Stimulated activated CD4-positive, alpha-beta T cell treated with anti-CD3 and anti-CD28 coated beads, Interleukin-2, amount 100 ng/mL, for 4 hours (primary cell): ENCODE measurements around the gene TBX10.
"Not testable (repeated sequence)": the region's sequence is repeated elsewhere in the genome, so short reads cannot be mapped to it uniquely, and the experiment has no call there.

Experiments
- DNase-seq: peaks from one replicate; pipeline ENCODE4 v3.0.0-alpha.2; 2020; ENCODE audit warnings: low read depth

TBX10 gene

GRCh38 chr11:67645521-67646461 is 6.2 kb upstream of the TBX10 start:
- DNase-seq = no peak

- DNase-seq = no peak
Observed at GRCh38 chr11:67644472-67645418, 5.2 kb upstream of the TBX10 start.

- DNase-seq = no peak
Observed at GRCh38 chr11:67644042-67644441, 4.5 kb upstream of the TBX10 start.

- DNase-seq = no peak
Observed at GRCh38 chr11:67642173-67643120, 2.9 kb upstream of the TBX10 start.

GRCh38 chr11:67641338-67642172 is 2.0 kb upstream of the TBX10 start:
- DNase-seq = no peak

DNA sequence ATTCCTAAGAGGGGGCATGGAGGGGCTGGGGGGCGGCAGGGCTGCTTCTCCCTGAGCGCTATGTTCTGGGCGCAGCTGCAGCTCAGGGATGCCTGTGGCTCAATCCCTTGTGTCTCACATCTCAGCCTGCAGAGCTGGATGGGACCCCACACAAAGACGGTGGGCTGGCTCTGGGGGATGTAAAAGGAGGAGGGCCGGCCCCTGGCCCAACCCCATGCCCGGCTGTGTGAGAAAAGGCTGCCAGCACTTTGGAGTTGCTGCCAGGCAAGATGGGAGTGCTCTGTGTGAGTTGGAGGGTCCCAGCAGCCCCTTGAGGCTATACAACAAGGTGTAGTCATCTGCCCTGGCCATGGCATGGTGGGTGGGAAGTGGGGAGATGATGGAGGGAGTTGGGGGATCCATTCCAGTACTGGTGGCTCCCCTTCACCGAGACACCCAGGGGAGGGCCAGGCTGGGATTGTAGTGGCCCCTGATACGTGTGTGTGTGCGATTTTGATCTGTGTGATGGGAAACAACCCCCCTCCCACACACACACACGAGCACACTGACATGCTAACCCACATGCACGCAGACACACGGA is 1.3 kb upstream of the TBX10 start:
- no peak for DNase-seq

- DNase-seq = peak; percentile 38
Observed at GRCh38 chr11:67640021-67640757, 626 bp upstream of the TBX10 start.

- DNase-seq = no peak
Observed at GRCh38 chr11:67638535-67639437, 777 bp downstream of the TBX10 start.

- not testable (repeated sequence) for DNase-seq
Observed at GRCh38 chr11:67637441-67637840, 2.1 kb downstream of the TBX10 start.

DNA sequence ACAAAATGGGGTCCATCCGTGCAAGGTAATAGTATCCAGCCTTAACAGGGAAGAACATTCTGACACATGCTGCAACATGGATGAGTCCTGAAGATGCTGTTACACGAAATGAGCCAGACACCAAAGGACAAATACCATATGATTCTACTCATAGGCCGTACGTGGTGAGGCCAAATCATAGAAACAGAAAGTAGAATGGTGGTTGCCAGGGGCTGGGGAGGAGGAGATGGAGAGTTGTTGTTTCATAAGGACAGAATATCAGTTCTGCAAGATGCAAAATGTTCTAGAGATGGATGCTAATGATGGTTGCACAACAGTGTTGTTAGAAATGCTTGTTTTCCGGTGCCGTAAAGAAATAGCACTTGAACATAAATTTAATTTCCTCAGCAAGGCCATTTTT is 2.6 kb downstream of the TBX10 start:
- DNase-seq = no peak

DNA sequence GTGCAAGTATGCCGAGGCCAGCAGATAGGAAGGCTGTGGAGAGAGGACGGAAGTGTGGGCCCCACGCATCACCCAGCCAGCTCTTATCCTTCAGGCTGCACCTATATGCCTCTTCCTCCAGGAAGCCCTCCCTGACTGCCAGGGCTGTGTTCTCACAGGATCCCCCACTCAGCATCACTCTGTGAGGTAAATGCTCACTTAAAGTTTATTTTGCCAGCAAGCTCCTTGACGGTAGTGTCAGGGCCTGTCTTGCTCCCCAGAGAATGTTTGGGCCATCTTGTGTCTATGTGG is 4.4 kb downstream of the TBX10 start:
- DNase-seq = no peak

- DNase-seq = no peak
Observed at GRCh38 chr11:67634366-67635230, 5.0 kb downstream of the TBX10 start.

GRCh38 chr11:67633758-67634365 is 5.7 kb downstream of the TBX10 start:
- DNase-seq = no peak

DNA sequence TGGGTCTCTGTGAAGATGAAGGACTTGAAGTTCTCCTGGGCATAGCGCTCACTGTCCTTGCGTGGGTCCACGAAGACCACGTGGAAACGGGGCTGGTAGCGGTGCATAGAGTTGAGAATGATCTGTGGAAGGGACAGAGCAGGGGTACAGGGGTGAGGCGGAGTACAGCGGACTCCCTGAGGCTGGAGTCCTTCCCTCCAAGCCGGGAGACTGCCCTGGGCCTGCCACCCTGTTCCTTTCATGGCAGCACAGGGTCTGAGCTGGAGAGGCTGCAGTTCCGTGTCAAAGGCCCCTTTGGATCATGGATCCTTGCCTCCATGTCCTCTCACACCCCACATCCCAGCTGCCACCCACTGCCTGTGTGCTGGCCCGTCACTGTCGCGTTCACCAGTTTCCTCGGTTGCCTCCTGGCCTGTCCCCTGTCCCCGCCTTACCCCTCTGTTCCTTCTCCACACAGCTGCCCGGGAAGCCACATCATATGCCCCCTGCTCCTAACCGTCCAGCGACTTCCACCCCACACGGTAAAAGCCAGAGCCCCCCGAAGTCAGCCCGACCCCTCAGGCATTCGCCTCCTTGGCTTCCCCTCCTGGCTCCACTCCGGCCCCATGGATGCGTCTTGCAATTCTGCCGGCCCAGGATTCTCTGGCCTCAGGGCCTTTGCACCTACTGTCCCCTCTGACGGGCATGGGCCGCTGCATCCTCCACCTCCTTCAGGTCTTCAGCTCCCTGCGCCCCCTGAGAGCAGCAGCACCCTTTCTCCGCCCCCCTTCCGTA is 6.4 kb downstream of the TBX10 start:
- DNase-seq = no peak

DNA sequence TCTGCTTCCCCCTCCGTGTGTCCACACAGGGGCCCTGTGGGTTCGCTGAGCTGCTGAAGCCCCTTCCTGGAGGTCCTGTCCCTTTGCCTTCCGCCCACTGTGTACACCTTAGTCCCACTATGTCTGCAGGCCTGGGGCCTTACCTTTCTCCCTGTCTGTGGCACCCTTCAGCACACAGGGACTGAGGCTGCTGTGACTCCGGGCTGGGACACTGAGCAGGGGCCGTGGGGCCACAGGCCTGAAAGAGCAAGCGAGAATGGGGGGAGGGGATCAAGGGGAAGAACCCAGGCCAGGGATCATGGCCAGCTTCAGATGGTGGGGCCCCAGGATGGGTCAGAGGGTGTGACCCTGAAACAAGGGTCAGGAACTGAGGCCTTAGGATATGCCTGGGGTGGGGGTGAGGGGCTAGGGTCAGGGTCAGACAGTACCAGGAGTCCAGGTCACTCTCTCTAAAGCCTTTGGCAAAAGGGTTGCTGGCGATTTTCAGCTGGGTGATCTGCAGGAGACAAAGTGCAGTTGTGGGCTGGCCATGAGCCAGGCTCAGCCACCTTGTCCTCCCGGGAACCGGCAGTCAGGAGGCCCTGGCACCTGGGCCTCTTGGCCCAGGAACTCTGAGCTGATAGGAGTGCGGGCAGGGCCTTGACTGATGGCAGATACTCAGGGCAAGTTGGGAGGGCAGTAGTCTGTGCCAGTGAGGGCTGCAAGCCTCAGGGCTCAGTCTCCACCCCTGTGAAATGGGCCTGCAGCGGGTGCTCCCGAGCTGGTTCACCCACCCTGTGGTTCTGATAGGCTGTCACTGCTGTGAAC is 7.2 kb downstream of the TBX10 start:
- DNase-seq = no peak

GRCh38 chr11:67631853-67632174 is 7.7 kb downstream of the TBX10 start:
- DNase-seq = no peak
